ENCODE measurements around the gene HS6ST2. TPM values are rescaled to one million over a fixed set of nuclear protein-coding genes. Genes with fewer than 3 reads are reported as not detected.
"Not testable (repeated sequence)": the region's sequence is repeated elsewhere in the genome, so short reads cannot be mapped to it uniquely, and the experiment has no call there.

HS6ST2 gene
- total RNA-seq: 10 to 100 TPM; 11.4 to 51.8 TPM
- 10 to 100 TPM; 54.3 to 73.1 TPM for polyA plus RNA-seq (ENCODE audit: insufficient read length in 2 of 2)
- long read RNA-seq, donor 1, partial matches to known transcripts: 18 of 18 reads
- long read RNA-seq, donor 1, other reads (novel, unspliced or antisense): 0 of 18 reads
- long read RNA-seq, donor 2: 0 reads
- long read RNA-seq, donor 3: 0 reads
- long read RNA-seq, donor 4: 0 reads

DNA sequence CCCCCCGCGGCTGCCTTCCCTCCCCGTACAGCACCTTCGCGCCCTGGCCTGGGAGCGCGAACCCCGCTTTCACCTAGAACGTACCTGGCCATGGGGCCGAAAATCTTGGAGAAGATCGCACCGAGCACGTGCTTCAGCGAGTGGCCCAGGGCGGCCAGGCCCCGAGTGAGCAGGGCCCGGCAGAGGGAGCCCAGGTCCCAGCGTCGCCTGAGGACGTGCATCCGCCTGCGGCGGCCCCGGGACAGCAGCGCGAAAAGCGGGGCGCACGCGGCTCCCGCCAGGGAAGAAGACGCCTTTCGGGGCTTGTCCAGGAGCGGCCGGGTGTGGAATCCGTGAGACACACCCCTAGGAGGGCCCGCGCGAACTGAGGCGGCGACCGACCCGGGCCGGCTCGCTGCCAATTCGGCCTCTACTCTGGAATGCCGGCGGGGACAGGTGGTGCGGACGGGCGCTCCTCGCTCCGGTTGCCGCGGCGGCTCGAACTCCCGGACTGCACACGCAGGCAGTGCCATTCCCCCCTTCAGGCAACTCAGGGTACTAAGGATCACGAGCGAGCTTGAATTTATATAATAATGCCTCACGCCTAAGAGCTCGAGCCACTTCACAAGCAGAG lies at the start of gene HS6ST2:
Gene HS6ST2 (minus strand): TSS at position 539 of the 613 bp plus-strand sequence.
- Histone ChIP-seq H3K9me3 (ENCODE audit: control insufficient read depth, insufficient read depth, low read length) (no peaks in the 10 kb centered on the region), H3K4me3 (ENCODE audit: low read depth, low read length) (peak within 1 kb of the TSS; percentile 56), H3K36me3 (ENCODE audit: control insufficient read depth, insufficient read depth, low read length) (no peaks in the 10 kb centered on the region), H3K4me1 (ENCODE audit: control insufficient read depth, insufficient read depth, low read length) (peaks cover 20% of the 10 kb centered on the region), H3K27me3 (ENCODE audit: control insufficient read depth, insufficient read depth, low read length) (peaks cover 9% of the 10 kb centered on the region), H3K27ac (ENCODE audit: low read depth, low read length) (peak within 1 kb of the TSS; percentile 47)
- WGBS (ENCODE audit: insufficient coverage): 30% methylated on average over 61 of the region's 63 CpGs
- DNase-seq (ENCODE audit: low read depth in 4 of 6, low spot score in 6 of 6): peak in 2 of 6 donors; percentile 41 to 62

DNA sequence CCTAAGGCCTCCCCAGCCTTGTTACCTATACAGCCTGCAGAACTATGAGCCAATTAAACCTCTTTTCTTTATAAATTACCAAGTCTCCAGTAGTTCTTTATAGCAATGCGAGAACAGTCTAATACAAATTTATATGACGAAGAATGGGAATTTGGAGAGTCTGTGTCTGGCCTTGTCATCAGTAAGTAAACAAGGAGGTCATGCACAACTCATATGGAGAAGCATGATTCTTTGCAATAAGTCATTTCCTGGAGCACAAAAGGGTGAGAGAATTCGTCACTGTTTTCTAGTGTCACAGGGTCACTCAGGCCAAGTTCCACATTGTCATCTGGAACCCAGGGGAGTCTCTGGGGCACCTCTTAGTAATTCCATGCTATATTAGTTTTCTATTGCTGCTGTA lies 49.0 kb upstream of the HS6ST2 start:
- Histone ChIP-seq H3K36me3 (ENCODE audit: control insufficient read depth, insufficient read depth, low read length) (no peaks in the 10 kb centered on the region), H3K9me3 (ENCODE audit: control insufficient read depth, insufficient read depth, low read length) (no peaks in the 10 kb centered on the region), H3K4me3 (ENCODE audit: low read depth, low read length) (no peak overlapping the region), H3K27me3 (ENCODE audit: control insufficient read depth, insufficient read depth, low read length) (peaks cover 2% of the 10 kb centered on the region), H3K27ac (ENCODE audit: low read depth, low read length) (no peak overlapping the region), H3K4me1 (ENCODE audit: control insufficient read depth, insufficient read depth, low read length) (no peaks in the 10 kb centered on the region)
- no peak for DNase-seq (ENCODE audit: low read depth in 4 of 6, low spot score in 6 of 6)
- WGBS (ENCODE audit: insufficient coverage): 100% methylated on average over 1 of the region's 3 CpGs

DNA sequence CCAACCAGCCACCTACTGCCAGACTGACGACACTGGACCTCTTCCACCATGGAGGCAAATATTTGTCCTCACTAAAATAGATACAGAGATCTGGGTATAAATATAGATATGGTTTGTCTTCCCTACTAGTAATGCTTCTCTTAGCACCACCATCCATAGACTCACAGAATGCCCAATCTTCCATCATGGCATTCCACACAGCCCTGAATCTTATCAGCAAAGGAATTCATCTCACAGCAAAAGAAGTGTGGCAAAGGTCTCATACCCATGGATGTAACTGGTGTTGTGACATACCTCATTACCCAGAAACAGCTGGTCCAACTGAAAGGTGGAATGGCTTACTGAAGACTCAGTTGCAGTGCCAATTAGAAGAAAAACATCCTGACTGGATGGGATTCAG lies 47.2 kb upstream of the HS6ST2 start:
- H3K4me1 ChIP-seq (ENCODE audit: control insufficient read depth, insufficient read depth, low read length): no peaks in the 10 kb centered on the region
- peaks cover 2% of the 10 kb centered on the region for H3K27me3 ChIP-seq (ENCODE audit: control insufficient read depth, insufficient read depth, low read length)
- WGBS (ENCODE audit: insufficient coverage): no CpG with 5 or more reads among the region's 1 CpG
- no peak overlapping the region for H3K4me3 ChIP-seq (ENCODE audit: low read depth, low read length)
- H3K9me3 ChIP-seq (ENCODE audit: control insufficient read depth, insufficient read depth, low read length): no peaks in the 10 kb centered on the region
- no peak for DNase-seq (ENCODE audit: low read depth in 4 of 6, low spot score in 6 of 6)
- H3K36me3 ChIP-seq (ENCODE audit: control insufficient read depth, insufficient read depth, low read length): no peaks in the 10 kb centered on the region
- H3K27ac ChIP-seq (ENCODE audit: low read depth, low read length): no peak overlapping the region

DNA sequence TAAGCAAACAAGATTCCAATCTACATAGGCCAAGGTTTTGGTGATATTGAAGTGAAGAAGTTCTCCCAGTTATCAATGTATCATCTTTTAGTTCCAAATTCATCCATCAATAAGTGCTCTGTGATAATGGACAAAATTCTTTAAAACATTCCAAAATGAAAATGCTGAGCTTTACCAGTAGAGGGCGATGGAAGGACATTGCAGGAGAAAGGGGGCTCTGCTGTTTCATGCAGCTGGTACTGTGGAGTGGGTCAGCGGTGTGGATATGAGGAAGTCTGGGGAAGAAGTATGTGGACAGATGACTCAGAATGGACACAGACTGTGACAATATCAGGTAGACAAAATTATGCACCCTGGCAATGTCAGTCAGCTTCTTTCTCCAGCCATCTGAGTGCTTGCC lies 46.6 kb upstream of the HS6ST2 start:
- Histone ChIP-seq H3K4me1 (ENCODE audit: control insufficient read depth, insufficient read depth, low read length) (no peaks in the 10 kb centered on the region), H3K36me3 (ENCODE audit: control insufficient read depth, insufficient read depth, low read length) (no peaks in the 10 kb centered on the region), H3K27ac (ENCODE audit: low read depth, low read length) (no peak overlapping the region), H3K27me3 (ENCODE audit: control insufficient read depth, insufficient read depth, low read length) (peaks cover 2% of the 10 kb centered on the region), H3K9me3 (ENCODE audit: control insufficient read depth, insufficient read depth, low read length) (no peaks in the 10 kb centered on the region), H3K4me3 (ENCODE audit: low read depth, low read length) (no peak overlapping the region)
- peak in 5 of 6 donors; percentile 7 to 74 (median 13) for DNase-seq (ENCODE audit: low read depth in 4 of 6, low spot score in 6 of 6)
- WGBS (ENCODE audit: insufficient coverage): 25% methylated on average over 2 of the region's 2 CpGs

DNA sequence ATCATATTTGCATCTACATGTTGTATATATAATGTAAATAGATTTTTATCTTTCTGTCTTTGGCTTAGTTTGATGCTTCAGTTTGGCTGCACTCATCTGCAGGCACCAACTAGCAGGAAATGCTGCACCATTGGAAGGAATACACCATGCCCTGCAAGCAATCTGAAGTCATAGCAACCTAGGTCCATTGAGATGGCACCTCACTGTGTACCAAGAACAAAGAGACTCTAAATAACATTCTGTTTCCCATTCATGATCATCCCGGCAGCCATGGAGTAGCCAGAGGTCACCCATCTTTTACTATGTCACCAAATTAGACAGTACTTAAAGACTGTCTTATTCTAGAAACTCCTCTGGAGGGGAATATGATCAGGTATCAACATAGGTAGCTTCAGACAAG lies 40.8 kb upstream of the HS6ST2 start:
- H3K4me1 ChIP-seq (ENCODE audit: control insufficient read depth, insufficient read depth, low read length): no peaks in the 10 kb centered on the region
- no peaks in the 10 kb centered on the region for H3K27me3 ChIP-seq (ENCODE audit: control insufficient read depth, insufficient read depth, low read length)
- WGBS (ENCODE audit: insufficient coverage): no CpG with 5 or more reads among the region's 1 CpG
- no peaks in the 10 kb centered on the region for H3K9me3 ChIP-seq (ENCODE audit: control insufficient read depth, insufficient read depth, low read length)
- DNase-seq (ENCODE audit: low read depth in 4 of 6, low spot score in 6 of 6): peak in 2 of 6 donors; percentile 7 to 14
- H3K36me3 ChIP-seq (ENCODE audit: control insufficient read depth, insufficient read depth, low read length): no peaks in the 10 kb centered on the region
- no peak overlapping the region for H3K27ac ChIP-seq (ENCODE audit: low read depth, low read length)
- H3K4me3 ChIP-seq (ENCODE audit: low read depth, low read length): no peak overlapping the region

DNA sequence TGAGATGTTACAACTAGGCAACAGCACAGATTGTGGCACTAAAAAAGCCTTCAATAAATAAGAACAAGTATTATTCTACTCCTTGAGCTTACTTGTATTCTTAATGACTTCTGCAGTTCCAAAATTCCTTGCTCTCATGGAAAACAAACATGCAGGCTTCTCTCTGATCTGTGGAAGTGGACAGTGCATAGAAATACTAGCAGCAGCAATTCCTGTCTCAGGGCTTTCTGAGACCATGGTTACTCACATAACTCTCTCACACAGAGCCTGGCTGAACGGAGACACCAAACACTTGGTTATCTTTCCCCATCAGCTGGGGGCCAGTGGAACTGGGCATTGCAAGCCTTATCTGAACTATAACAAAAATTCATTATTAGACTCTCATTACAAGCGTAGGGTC lies 32.4 kb upstream of the HS6ST2 start:
- no peak overlapping the region for H3K4me3 ChIP-seq (ENCODE audit: low read depth, low read length)
- no peaks in the 10 kb centered on the region for H3K9me3 ChIP-seq (ENCODE audit: control insufficient read depth, insufficient read depth, low read length)
- H3K4me1 ChIP-seq (ENCODE audit: control insufficient read depth, insufficient read depth, low read length): no peaks in the 10 kb centered on the region
- WGBS (ENCODE audit: insufficient coverage): 57% methylated on average over 1 of the region's 2 CpGs
- DNase-seq (ENCODE audit: low read depth in 4 of 6, low spot score in 6 of 6): no peak
- H3K27me3 ChIP-seq (ENCODE audit: control insufficient read depth, insufficient read depth, low read length): peaks cover 5% of the 10 kb centered on the region
- H3K27ac ChIP-seq (ENCODE audit: low read depth, low read length): no peak overlapping the region
- no peaks in the 10 kb centered on the region for H3K36me3 ChIP-seq (ENCODE audit: control insufficient read depth, insufficient read depth, low read length)

DNA sequence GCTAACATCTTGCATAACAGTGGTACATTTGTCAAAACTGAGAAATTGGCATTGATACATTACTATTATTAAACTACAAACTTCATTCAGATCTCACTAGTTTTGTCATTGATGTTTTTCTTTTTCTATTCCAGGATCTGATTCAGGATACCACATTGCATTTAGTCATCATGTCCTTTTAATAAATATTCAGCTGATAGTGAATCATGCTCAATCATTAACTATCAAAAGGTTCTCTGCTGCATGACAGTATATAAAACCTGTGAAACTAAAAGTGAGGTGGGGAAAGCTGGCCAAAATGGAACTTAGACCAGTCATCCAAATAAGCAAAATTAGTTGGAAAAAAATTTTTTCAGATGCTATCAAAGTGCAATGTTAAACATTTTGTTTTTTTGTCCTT lies 28.1 kb upstream of the HS6ST2 start:
- Histone ChIP-seq H3K27ac (ENCODE audit: low read depth, low read length) (no peak overlapping the region), H3K4me3 (ENCODE audit: low read depth, low read length) (no peak overlapping the region), H3K27me3 (ENCODE audit: control insufficient read depth, insufficient read depth, low read length) (peaks cover 5% of the 10 kb centered on the region), H3K4me1 (ENCODE audit: control insufficient read depth, insufficient read depth, low read length) (no peaks in the 10 kb centered on the region), H3K9me3 (ENCODE audit: control insufficient read depth, insufficient read depth, low read length) (no peaks in the 10 kb centered on the region), H3K36me3 (ENCODE audit: control insufficient read depth, insufficient read depth, low read length) (no peaks in the 10 kb centered on the region)
- no peak for DNase-seq (ENCODE audit: low read depth in 4 of 6, low spot score in 6 of 6)

DNA sequence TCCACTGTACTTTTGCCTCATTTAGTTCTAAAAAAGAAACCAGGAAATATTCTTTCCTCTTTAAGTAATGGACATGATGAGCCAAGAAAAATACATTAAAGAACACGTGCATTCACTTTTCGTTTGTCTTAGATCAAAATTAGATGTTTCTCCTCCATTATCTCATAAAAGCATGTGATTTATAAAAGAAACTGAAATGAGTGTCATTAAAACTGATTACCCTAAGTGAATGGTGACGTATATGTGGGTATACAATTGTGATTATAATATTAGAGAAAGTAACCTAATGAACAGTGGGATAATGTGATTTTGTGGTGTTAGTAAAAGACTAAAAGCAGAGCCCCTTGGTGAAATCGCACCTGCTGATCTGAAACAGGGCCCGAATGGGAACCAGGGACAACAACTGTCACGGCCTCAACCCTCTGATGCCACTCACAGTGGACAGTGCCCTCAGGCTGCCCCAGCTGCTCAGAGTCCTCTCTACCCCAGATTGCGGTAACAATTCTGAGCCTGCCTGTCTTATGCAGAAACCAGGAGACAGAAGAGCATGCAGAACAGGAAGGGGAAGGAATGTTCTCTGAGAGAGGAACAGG lies 25.7 kb upstream of the HS6ST2 start:
- no peaks in the 10 kb centered on the region for H3K9me3 ChIP-seq (ENCODE audit: control insufficient read depth, insufficient read depth, low read length)
- no peak overlapping the region for H3K4me3 ChIP-seq (ENCODE audit: low read depth, low read length)
- H3K36me3 ChIP-seq (ENCODE audit: control insufficient read depth, insufficient read depth, low read length): no peaks in the 10 kb centered on the region
- H3K27ac ChIP-seq (ENCODE audit: low read depth, low read length): no peak overlapping the region
- no peak for DNase-seq (ENCODE audit: low read depth in 4 of 6, low spot score in 6 of 6)
- WGBS (ENCODE audit: insufficient coverage): 46% methylated on average over 4 of the region's 7 CpGs
- no peaks in the 10 kb centered on the region for H3K27me3 ChIP-seq (ENCODE audit: control insufficient read depth, insufficient read depth, low read length)
- H3K4me1 ChIP-seq (ENCODE audit: control insufficient read depth, insufficient read depth, low read length): no peaks in the 10 kb centered on the region

DNA sequence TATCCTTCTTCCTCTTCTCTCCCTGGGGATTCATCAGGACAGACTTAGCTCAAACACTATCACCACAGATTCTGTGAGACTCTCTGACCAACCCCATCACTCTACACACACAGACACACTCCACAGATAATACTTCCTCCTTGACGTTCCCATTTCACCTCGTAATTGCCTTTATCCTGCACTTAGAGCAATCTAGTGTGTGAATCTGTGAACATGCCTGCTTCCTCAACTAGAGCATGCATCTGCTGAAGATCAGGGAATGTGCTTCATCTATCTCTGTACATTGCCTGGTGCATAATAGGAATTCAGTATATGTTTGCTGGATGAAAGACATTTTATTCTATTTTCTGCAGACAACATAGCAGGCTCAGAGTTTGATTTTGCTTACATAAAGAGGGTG lies 25.1 kb upstream of the HS6ST2 start:
- no peaks in the 10 kb centered on the region for H3K36me3 ChIP-seq (ENCODE audit: control insufficient read depth, insufficient read depth, low read length)
- WGBS (ENCODE audit: insufficient coverage): no CpG with 5 or more reads among the region's 2 CpGs
- DNase-seq (ENCODE audit: low read depth in 4 of 6, low spot score in 6 of 6): no peak

DNA sequence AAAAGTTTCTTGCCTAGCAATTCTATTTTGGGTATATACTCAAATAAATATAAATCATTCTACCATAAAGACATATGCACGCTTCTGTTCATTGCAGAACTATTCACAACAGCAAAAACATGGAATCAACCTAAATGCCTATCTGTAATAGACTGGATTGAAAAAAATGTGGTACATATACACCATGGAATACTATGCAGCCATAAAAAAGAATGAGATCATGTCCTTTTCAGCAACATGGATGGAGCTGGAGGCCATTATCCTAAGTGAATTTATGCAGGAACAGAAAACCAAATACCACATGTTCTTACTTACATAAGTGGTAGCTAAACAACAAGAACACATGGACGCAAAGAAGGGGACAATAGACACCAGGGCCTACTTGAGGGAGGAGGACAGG lies 21.6 kb upstream of the HS6ST2 start:
- not testable (repeated sequence) for H3K9me3 ChIP-seq (ENCODE audit: control insufficient read depth, insufficient read depth, low read length); H3K4me1 ChIP-seq (ENCODE audit: control insufficient read depth, insufficient read depth, low read length); H3K36me3 ChIP-seq (ENCODE audit: control insufficient read depth, insufficient read depth, low read length); H3K27ac ChIP-seq (ENCODE audit: low read depth, low read length); DNase-seq (ENCODE audit: low read depth in 4 of 6, low spot score in 6 of 6); H3K4me3 ChIP-seq (ENCODE audit: low read depth, low read length); H3K27me3 ChIP-seq (ENCODE audit: control insufficient read depth, insufficient read depth, low read length)
- WGBS (ENCODE audit: insufficient coverage): no CpG with 5 or more reads among the region's 2 CpGs

More for the DNA sequence above, 25.1 kb upstream of the HS6ST2 start:
- Histone ChIP-seq H3K4me3 (ENCODE audit: low read depth, low read length) (no peak overlapping the region), H3K27ac (ENCODE audit: low read depth, low read length) (no peak overlapping the region), H3K27me3 (ENCODE audit: control insufficient read depth, insufficient read depth, low read length) (no peaks in the 10 kb centered on the region), H3K4me1 (ENCODE audit: control insufficient read depth, insufficient read depth, low read length) (no peaks in the 10 kb centered on the region), H3K9me3 (ENCODE audit: control insufficient read depth, insufficient read depth, low read length) (no peaks in the 10 kb centered on the region)
